SU-DHL-6 (cell line): ENCODE data around the gene SLFN12.

Source experiments
- CTCF ChIP-seq: fragments of 200-600 bp; sonication (generic); IDR thresholded peaks from one replicate; pipeline ENCODE4 v1.5.1; 2017; ENCODE audit warnings: antibody characterized with exemption, mild to moderate bottlenecking, low read length, moderate library complexity; ENCODE audit not compliant: insufficient read depth, poor library complexity, severe bottlenecking
- EZH2phosphoT487 ChIP-seq: fragments of 200-600 bp; sonication (generic), shearing (Covaris generic); conservative IDR thresholded peaks from 2 replicates; pipeline ENCODE4 v1.6.1; 2018; ENCODE audit warnings: mild to moderate bottlenecking, antibody characterized with exemption, low read length, moderate library complexity, mixed read lengths

GRCh38 chr17:35390156-35390555, 42.1 kb downstream of the SLFN12 start:
- TF ChIP-seq CTCF (no peak), EZH2phosphoT487 (no peak)
